ENCODE measurements around the gene USH1G.

The USH1G gene

GRCh38 chr17:74924250-74924948 lies 1.3 kb upstream of the USH1G start, which contains the start of gene OTOP2:
Gene OTOP2 (plus strand): TSS chr17:74924273. CDS start chr17:74924633, 360 bp downstream.
- Histone ChIP-seq H3K4me3 (replicated peaks; ENCODE audit: insufficient read depth, low read length) (peak within 1 kb of the TSS; percentile 11; the same call in 1 of the 2 replicates), H3K27me3 (ENCODE audit: insufficient read depth, poor library complexity, severe bottlenecking) (peaks cover 36% of the 10 kb centered on the region), H3K27ac (replicated peaks) (no peak within 1 kb of the TSS)
- DNase-seq (ENCODE audit: low read depth in 1 of 2, low spot score in 1 of 2) = peak; percentile 30 to 79
- TF ChIP-seq SPI1 (IDR thresholded peaks at IDR 0.05; ENCODE audit: borderline replicate concordance, low read depth) = peak; percentile 97
- TF ChIP-seq, protein P1, sequence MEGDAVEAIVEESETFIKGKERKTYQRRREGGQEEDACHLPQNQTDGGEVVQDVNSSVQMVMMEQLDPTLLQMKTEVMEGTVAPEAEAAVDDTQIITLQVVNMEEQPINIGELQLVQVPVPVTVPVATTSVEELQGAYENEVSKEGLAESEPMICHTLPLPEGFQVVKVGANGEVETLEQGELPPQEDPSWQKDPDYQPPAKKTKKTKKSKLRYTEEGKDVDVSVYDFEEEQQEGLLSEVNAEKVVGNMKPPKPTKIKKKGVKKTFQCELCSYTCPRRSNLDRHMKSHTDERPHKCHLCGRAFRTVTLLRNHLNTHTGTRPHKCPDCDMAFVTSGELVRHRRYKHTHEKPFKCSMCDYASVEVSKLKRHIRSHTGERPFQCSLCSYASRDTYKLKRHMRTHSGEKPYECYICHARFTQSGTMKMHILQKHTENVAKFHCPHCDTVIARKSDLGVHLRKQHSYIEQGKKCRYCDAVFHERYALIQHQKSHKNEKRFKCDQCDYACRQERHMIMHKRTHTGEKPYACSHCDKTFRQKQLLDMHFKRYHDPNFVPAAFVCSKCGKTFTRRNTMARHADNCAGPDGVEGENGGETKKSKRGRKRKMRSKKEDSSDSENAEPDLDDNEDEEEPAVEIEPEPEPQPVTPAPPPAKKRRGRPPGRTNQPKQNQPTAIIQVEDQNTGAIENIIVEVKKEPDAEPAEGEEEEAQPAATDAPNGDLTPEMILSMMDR (IDR thresholded peaks at IDR 0.05; ENCODE audit: insufficient read depth, low read length) = no peak
- no peak for TF ChIP-seq POLR2AphosphoS5 (IDR thresholded peaks at IDR 0.05; ENCODE audit: low read depth)
- no peak for TF ChIP-seq GABPA (IDR thresholded peaks at IDR 0.05; ENCODE audit: low read depth)

DNA sequence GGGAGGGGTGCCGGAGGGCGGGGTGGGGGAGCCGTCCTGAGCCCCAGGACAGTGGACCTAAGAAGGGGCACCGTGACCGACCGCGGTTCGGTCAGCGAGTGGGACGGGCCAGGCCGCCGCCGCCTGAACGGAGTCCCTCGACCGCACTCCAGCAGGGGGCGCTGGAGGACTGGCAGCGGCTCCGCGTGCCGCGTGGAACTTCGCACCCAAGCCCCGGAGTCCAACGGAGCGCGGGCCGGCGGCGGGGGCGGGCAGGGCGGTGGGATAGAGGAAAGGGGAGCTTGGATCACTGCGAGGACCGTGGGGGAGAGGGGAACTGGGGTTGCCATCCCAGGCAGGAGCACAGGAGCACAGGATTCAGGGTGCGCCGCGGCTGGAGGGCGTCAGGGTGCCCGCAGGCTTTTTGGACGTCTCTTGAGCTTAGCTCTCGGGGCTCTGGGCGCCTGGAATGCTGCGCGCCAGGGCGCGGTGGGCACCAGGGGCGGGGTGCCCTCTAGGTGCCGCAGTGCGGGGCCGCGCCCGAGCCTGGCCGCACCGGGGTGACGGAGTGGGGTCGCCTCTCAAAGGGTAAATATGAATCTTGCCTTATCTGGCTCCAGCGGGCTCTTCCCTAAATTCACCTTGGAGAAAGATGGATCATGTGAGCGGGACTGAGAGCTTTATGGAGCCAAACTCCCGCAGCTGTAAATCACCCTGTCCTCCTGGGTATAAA lies 639 bp upstream of the USH1G start:
- peak overlapping the region; percentile 11; the same call in 1 of the 2 replicates for H3K4me3 ChIP-seq (replicated peaks; ENCODE audit: insufficient read depth, low read length)

GRCh38 chr17:74922172-74922571 lies 883 bp downstream of the USH1G start:
- Histone ChIP-seq H3K27ac (replicated peaks) (no peak overlapping the region), H3K4me3 (replicated peaks; ENCODE audit: insufficient read depth, low read length) (no peak overlapping the region), H3K27me3 (ENCODE audit: insufficient read depth, poor library complexity, severe bottlenecking) (peaks cover 36% of the 10 kb centered on the region)
- DNase-seq (ENCODE audit: low read depth in 1 of 2, low spot score in 1 of 2) = no peak
- TF ChIP-seq, protein P1 (IDR thresholded peaks at IDR 0.05; ENCODE audit: insufficient read depth, low read length) = no peak
- TF ChIP-seq, protein P2, sequence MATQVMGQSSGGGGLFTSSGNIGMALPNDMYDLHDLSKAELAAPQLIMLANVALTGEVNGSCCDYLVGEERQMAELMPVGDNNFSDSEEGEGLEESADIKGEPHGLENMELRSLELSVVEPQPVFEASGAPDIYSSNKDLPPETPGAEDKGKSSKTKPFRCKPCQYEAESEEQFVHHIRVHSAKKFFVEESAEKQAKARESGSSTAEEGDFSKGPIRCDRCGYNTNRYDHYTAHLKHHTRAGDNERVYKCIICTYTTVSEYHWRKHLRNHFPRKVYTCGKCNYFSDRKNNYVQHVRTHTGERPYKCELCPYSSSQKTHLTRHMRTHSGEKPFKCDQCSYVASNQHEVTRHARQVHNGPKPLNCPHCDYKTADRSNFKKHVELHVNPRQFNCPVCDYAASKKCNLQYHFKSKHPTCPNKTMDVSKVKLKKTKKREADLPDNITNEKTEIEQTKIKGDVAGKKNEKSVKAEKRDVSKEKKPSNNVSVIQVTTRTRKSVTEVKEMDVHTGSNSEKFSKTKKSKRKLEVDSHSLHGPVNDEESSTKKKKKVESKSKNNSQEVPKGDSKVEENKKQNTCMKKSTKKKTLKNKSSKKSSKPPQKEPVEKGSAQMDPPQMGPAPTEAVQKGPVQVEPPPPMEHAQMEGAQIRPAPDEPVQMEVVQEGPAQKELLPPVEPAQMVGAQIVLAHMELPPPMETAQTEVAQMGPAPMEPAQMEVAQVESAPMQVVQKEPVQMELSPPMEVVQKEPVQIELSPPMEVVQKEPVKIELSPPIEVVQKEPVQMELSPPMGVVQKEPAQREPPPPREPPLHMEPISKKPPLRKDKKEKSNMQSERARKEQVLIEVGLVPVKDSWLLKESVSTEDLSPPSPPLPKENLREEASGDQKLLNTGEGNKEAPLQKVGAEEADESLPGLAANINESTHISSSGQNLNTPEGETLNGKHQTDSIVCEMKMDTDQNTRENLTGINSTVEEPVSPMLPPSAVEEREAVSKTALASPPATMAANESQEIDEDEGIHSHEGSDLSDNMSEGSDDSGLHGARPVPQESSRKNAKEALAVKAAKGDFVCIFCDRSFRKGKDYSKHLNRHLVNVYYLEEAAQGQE (IDR thresholded peaks at IDR 0.05; ENCODE audit: insufficient replicate concordance, low read depth) = no peak
- TF ChIP-seq GABPA (IDR thresholded peaks at IDR 0.05; ENCODE audit: low read depth) = no peak

More for the DNA sequence above, 639 bp upstream of the USH1G start:
- H3K27ac ChIP-seq (replicated peaks) = no peak overlapping the region
- TF ChIP-seq, protein P1 (IDR thresholded peaks at IDR 0.05; ENCODE audit: insufficient read depth, low read length) = peak; percentile 29
- no peak for TF ChIP-seq GABPA (IDR thresholded peaks at IDR 0.05; ENCODE audit: low read depth)
- TF ChIP-seq, protein P2 (IDR thresholded peaks at IDR 0.05; ENCODE audit: insufficient replicate concordance, low read depth) = no peak
- no peak for TF ChIP-seq SPI1 (IDR thresholded peaks at IDR 0.05; ENCODE audit: borderline replicate concordance, low read depth)
- no peak for TF ChIP-seq POLR2AphosphoS5 (IDR thresholded peaks at IDR 0.05; ENCODE audit: low read depth)
- H3K27me3 ChIP-seq (ENCODE audit: insufficient read depth, poor library complexity, severe bottlenecking) = peaks cover 36% of the 10 kb centered on the region
- DNase-seq (ENCODE audit: low read depth in 1 of 2, low spot score in 1 of 2) = peak; percentile 52 to 55
